Lung (tissue), 12 donors: ENCODE results near the gene HNRNPUL1. TPM values are rescaled to one million over a fixed set of nuclear protein-coding genes. Genes with fewer than 3 reads are reported as not detected.

ENCODE experiments used
- ATAC-seq: fragments of 200-7000 bp; cut with Tn5 transposase; one replicate; pipeline ENCODE4 v1.9.1; 2020; ENCODE audit warnings: moderate number of reproducible peaks; ENCODE audit not compliant: insufficient read depth, low FRiP score
- DNase-seq, 3 donors: peaks; one replicate each; pipeline ENCODE4 v3.0.0-alpha.2; 2013 to 2017
- H3K27ac ChIP-seq, 2 donors: one replicate each; pipeline ENCODE4 v1.5.1; 2013; ENCODE audit warnings: mild to moderate bottlenecking in 2 of 2, moderate library complexity in 2 of 2, control low read depth in 1 of 2, inconsistent platforms in 1 of 2, low read depth in 1 of 2, low read length in 1 of 2
- H3K27me3 ChIP-seq, 3 donors: one replicate each; pipeline ENCODE4 v1.5.1; 2013; ENCODE audit warnings: low read length in 2 of 3; ENCODE audit not compliant: control insufficient read depth in 3 of 3, insufficient read depth in 3 of 3
- H3K36me3 ChIP-seq, 4 donors: one replicate each; pipeline ENCODE4 v1.5.1; 2013; ENCODE audit warnings: low read length in 4 of 4, mild to moderate bottlenecking in 1 of 4, moderate library complexity in 1 of 4; ENCODE audit not compliant: control insufficient read depth in 4 of 4, insufficient read depth in 4 of 4
- H3K4me1 ChIP-seq, 5 donors: one replicate each; pipeline ENCODE4 v1.5.1; 2013; ENCODE audit warnings: low read length in 5 of 5, mild to moderate bottlenecking in 2 of 5, moderate library complexity in 1 of 5; ENCODE audit not compliant: control insufficient read depth in 5 of 5, insufficient read depth in 5 of 5
- H3K4me3 ChIP-seq: one replicate; pipeline ENCODE4 v1.5.1; 2013; ENCODE audit warnings: mild to moderate bottlenecking, control low read depth, moderate library complexity
- H3K9ac ChIP-seq, 2 donors: one replicate each; pipeline ENCODE4 v1.5.1; 2013; ENCODE audit warnings: low read length in 2 of 2, control low read depth in 1 of 2; ENCODE audit not compliant: insufficient read depth in 1 of 2
- H3K9me3 ChIP-seq, 4 donors: one replicate each; pipeline ENCODE4 v1.5.1; 2013; ENCODE audit warnings: low read length in 3 of 4, mild to moderate bottlenecking in 1 of 4, moderate library complexity in 1 of 4; ENCODE audit not compliant: control insufficient read depth in 4 of 4, insufficient read depth in 3 of 4
- WGBS, 2 donors: extraction: QIAGEN DNeasy Blood & Tissue Kit; methylation state at CpG; one replicate each; pipeline ENCODE4 v1.1.7; 2013; 5-methylcytosine and 5-hydroxymethylcytosine counted together
- polyA plus RNA-seq, 2 donors: library from polyadenylated mRNA; stranded (reverse); fragments of 200-250 nt; gene quantifications; one replicate each; pipeline ENCODE4 v1.2.1, GENCODE V29; 2013
- total RNA-seq, 2 donors: library from RNA; depleted of rRNA in 1 of 2; stranded (reverse); fragments of >200 nt in 1 of 2; gene quantifications; one replicate each; pipeline ENCODE4 v1.2.1, GENCODE V29; 2014 to 2021
- TF ChIP-seq, protein P1 (sequence below): IDR thresholded peaks from 2 replicates; pipeline ENCODE4 v1.5.1; 2012; ENCODE audit warnings: mild to moderate bottlenecking; ENCODE audit errors: control extremely low read depth, extremely low read depth
- donor health status: control.
- donor health status: control.
- donor health status: Bipolar disorder and iron deficiency.
- donor health status: healthy.
- donor health status: DM: yes; HTN: yes; CAD: no.

HNRNPUL1 gene
- total and polyA plus RNA-seq, 4 donors: 92.2 to 198 (median 144) TPM

DNA sequence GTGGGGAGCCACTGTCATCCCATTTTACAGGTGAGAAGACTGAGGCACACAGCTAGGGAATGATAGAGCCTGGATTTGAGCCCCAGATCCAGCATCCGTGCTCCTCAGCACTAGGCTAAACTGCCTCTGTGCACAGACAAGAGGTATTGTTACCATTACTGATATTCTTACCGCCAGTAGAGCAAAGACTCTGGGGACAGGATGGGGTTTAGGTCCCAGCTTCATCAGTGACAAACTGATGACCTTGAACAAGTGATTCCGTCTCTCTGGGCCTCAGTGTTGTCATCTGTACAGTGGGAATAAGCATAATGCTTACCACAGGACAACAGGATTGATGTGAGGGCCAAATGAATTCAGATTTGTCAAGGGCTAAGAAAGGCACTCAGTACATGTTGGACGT is 28.7 kb upstream of the HNRNPUL1 start:
- no peaks in the 10 kb centered on the region for H3K27me3 ChIP-seq
- H3K9me3 ChIP-seq: no peaks in the 10 kb centered on the region
- no peak overlapping the region for H3K4me3 ChIP-seq
- no peak overlapping the region for H3K27ac ChIP-seq
- H3K36me3 ChIP-seq: peaks cover 0 to 40% (median 11%) of the 10 kb centered on the region in 4 donors
- TF ChIP-seq, protein P1, sequence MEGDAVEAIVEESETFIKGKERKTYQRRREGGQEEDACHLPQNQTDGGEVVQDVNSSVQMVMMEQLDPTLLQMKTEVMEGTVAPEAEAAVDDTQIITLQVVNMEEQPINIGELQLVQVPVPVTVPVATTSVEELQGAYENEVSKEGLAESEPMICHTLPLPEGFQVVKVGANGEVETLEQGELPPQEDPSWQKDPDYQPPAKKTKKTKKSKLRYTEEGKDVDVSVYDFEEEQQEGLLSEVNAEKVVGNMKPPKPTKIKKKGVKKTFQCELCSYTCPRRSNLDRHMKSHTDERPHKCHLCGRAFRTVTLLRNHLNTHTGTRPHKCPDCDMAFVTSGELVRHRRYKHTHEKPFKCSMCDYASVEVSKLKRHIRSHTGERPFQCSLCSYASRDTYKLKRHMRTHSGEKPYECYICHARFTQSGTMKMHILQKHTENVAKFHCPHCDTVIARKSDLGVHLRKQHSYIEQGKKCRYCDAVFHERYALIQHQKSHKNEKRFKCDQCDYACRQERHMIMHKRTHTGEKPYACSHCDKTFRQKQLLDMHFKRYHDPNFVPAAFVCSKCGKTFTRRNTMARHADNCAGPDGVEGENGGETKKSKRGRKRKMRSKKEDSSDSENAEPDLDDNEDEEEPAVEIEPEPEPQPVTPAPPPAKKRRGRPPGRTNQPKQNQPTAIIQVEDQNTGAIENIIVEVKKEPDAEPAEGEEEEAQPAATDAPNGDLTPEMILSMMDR: no peak
- H3K9ac ChIP-seq: no peak overlapping the region
- WGBS, 2 donors: 88 to 91% methylated on average over 4 of the region's 4 CpGs
- no peak for DNase-seq
- H3K4me1 ChIP-seq: peaks cover 0 to 4% (median 0%) of the 10 kb centered on the region in 5 donors
- no peak for ATAC-seq

DNA sequence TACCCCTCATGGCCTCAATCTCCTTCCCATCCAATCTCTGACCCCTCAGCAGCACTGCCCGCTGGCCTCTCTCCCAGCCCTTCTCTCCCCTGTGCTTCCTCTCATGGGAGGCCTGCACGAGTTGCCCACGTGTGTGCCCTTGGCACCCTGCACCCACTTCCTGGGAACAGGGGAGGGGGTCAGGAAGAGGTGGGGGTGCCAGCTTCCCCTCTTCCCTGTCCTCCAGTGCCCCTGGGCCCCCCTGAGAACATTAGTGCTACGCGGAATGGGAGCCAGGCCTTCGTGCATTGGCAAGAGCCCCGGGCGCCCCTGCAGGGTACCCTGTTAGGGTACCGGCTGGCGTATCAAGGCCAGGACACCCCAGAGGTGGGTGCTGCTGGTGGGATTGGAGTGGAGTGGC is 25.9 kb upstream of the HNRNPUL1 start:
- Histone ChIP-seq H3K9me3 (no peaks in the 10 kb centered on the region), H3K4me3 (no peak overlapping the region), H3K27me3 (no peaks in the 10 kb centered on the region), H3K9ac (no peak overlapping the region), H3K4me1 (peaks cover 0 to 4% (median 0%) of the 10 kb centered on the region in 5 donors), H3K36me3 (peaks cover 0 to 44% (median 19%) of the 10 kb centered on the region in 4 donors), H3K27ac (no peak overlapping the region)
- 73 to 81% methylated on average over 10 of the region's 10 CpGs for WGBS, 2 donors
- TF ChIP-seq, protein P1: no peak
- ATAC-seq: no peak
- DNase-seq: no peak

DNA sequence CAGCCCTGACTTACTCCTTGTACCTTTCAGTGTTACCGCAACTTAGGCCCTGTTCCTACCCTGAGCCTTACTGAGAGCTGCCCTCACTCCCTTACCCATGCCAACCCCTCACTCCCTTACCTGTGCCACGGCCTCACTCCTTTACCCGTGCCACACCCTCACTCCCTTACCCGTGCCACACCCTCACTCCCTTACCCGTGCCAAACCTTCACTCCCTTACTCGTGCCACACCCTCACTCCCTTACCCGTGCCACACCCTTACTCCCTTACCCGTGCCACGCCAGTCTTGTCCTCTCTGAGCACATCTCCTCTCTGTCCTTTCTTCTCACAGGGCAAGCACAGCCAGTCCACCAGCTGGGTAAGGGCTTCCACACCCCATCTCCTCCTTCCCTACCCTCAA is 24.8 kb upstream of the HNRNPUL1 start:
- Histone ChIP-seq H3K27me3 (no peaks in the 10 kb centered on the region), H3K27ac (no peak overlapping the region), H3K4me1 (peaks cover 0 to 4% (median 0%) of the 10 kb centered on the region in 5 donors), H3K9ac (no peak overlapping the region), H3K4me3 (no peak overlapping the region), H3K36me3 (peaks cover 0 to 36% (median 18%) of the 10 kb centered on the region in 4 donors), H3K9me3 (no peaks in the 10 kb centered on the region)
- 84 to 85% methylated on average over 9 of the region's 9 CpGs for WGBS, 2 donors
- DNase-seq (no peak), ATAC-seq (no peak)
- TF ChIP-seq, protein P1: no peak

DNA sequence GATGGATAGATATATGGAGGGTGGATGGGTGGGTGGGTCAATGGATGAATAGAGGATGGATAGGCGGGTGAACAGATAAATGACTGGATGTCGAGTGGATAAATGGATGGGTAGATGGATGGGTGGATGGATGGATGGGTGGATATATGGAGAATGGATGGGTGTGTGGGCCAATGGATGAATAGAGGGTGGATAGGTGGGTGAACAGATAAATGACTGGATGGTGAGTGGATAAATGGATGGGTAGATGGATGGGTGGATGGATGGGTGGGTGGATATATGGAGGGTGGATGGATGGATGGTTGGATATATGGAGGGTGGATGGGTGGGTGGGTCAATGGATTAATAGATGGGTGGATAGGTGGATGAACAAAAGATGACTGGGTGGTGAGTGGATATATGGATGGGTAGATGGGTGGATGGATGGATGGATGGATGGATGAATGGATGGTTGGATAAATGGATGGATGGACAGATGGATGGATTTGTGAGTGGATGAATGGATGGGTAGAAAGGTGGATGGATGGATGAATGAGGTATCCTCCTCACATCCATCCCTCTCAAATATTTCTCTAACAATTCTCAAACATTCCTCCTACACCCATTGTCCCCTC is 24.1 kb upstream of the HNRNPUL1 start:
- TF ChIP-seq, protein P1: no peak
- Histone ChIP-seq H3K4me1 (peaks cover 0 to 4% (median 0%) of the 10 kb centered on the region in 5 donors), H3K9ac (no peak overlapping the region), H3K27ac (no peak overlapping the region), H3K36me3 (peaks cover 0 to 32% (median 17%) of the 10 kb centered on the region in 4 donors), H3K4me3 (no peak overlapping the region), H3K9me3 (no peaks in the 10 kb centered on the region), H3K27me3 (no peaks in the 10 kb centered on the region)
- 93 to 96% methylated on average over 2 of the region's 2 CpGs for WGBS, 2 donors
- no peak for DNase-seq
- ATAC-seq: no peak
